Measurements from ENCODE around the gene EFCAB6. TPM values are rescaled to one million over a fixed set of nuclear protein-coding genes. Genes with fewer than 3 reads are reported as not detected.

The EFCAB6 gene
- total and polyA plus RNA-seq, 2 of the 13 experiments (the other 11 are each of a cell fraction or from before 2014, with no cell fraction given) = not detected

DNA sequence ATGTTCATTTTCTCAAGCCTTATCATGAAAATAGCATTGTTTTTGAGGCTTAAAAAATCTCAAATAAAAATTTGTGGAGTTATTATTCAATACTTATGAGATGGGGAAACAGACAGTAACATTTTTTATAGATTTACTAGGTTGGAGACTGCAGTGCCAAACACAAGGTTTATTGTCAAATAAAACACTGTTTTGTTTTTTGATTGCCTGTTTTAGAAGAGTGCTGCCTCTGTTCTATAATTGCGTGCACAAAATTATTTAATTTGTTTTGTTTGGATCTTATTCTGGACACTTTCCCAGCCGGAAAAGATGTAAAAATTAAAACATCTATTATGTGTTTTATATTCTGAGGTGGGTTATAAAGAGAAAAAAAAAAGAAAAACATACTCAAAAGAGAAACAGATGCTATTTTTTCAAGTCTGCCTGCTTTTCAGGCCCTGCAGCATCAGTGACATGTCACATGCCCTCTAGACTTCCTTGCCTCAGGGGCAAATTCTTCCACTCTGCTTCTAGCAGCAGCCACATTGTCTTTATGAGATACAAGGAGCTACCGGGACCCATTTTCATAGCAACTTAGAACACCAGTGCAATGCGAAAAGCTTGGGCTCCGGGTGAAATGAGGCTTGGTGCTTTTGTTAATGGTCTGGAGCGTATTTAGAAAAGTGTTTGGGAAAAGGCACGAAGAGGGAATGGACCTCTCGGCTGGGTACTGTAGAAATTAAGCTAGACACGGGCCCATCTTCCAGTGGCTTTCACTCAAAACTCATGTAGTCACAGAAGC, 77.5 kb downstream of the EFCAB6 start:
- no peaks in the 10 kb centered on the region for H3K4me1 ChIP-seq (ENCODE audit: insufficient read depth, low read length)
- no peak overlapping the region for H3K4me2 ChIP-seq (ENCODE audit: low read depth, low read length)
- H2AFZ ChIP-seq (ENCODE audit: low read length) = no peak overlapping the region
- H3K9me3 ChIP-seq (ENCODE audit: low read length) = peaks cover 11% of the 10 kb centered on the region; the same call in 1 of the 2 replicates
- H3K4me3 ChIP-seq (replicated peaks in 1 of 3; ENCODE audit: insufficient read depth in 1 of 3, low read depth in 2 of 3, low read length in 3 of 3) = no peak overlapping the region
- intact Hi-C loops (cut with micrococcal nuclease; ENCODE audit: unreplicated experiment) (no loop called here), in situ Hi-C loops (cut with HindIII; ENCODE audit: extremely low pct_ligation_motif_present, low pct_unique_long_range_greater_than_20kb) (no loop called here)
- CTCF ChIA-PET (ENCODE audit: low intra/inter-chr PET ratio, low total read pairs) = no interaction called here
- FAIRE-seq = no peak
- no peak for ATAC-seq
- no TSS peak for BruUV-seq (replicated peaks)
- H3K36me3 ChIP-seq (replicated peaks in 1 of 2; ENCODE audit: control insufficient read depth in 1 of 2, insufficient read depth in 2 of 2, low read length in 2 of 2) = no peaks in the 10 kb centered on the region
- WGBS (ENCODE audit: low lambda C conversion rate) = 12% methylated on average over 9 of the region's 9 CpGs
- H3K27ac ChIP-seq (ENCODE audit: extremely low read length, insufficient read depth, low read length) = no peak overlapping the region
- peaks cover 0 to 10% of the 10 kb centered on the region in 2 experiments; a peak in 3 of 5 replicates for H3K27me3 ChIP-seq (ENCODE audit: control insufficient read depth in 1 of 2, insufficient read depth in 2 of 2, low read length in 2 of 2)
- POLR2A ChIA-PET = no interaction called here
- no peaks in the 10 kb centered on the region for H3K79me2 ChIP-seq (ENCODE audit: insufficient read depth, low read length)
- H4K20me1 ChIP-seq (ENCODE audit: insufficient read depth, low read length) = no peaks in the 10 kb centered on the region
- no peak overlapping the region for H3K9ac ChIP-seq (ENCODE audit: insufficient read depth, low read depth, low read length)
- no peak for TF ChIP-seq U2AF2 (IDR thresholded peaks at IDR 0.05; ENCODE audit: low read depth, low read length)
- no peak for TF ChIP-seq HNRNPK (IDR thresholded peaks at IDR 0.05; ENCODE audit: low read depth, low read length, poor library complexity, severe bottlenecking)
- DNase-seq (ENCODE audit: low spot score) = no peak

DNA sequence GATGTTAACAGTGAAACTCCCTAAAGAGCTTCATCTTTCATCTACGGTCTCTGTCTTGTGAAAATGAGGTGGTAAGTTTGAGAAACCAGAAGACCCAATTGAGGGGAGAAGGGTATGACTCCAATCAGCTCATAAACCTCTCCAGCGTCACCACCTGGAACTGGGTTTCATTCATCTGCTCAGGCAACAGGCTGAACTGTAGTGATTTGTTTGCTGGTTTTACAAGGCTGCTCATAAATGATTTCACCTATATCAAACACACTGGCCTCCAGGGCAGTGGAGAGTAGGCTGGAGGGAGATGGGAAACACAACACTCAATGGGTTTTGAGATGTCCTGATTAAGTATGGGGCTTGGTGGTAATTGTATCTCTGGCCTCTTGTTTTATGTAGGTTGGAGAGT, 79.0 kb downstream of the EFCAB6 start:
- H4K20me1 ChIP-seq (ENCODE audit: insufficient read depth, low read length) = no peaks in the 10 kb centered on the region
- no peaks in the 10 kb centered on the region for H3K36me3 ChIP-seq (replicated peaks in 1 of 2; ENCODE audit: control insufficient read depth in 1 of 2, insufficient read depth in 2 of 2, low read length in 2 of 2)
- peaks cover 0 to 6% of the 10 kb centered on the region in 2 experiments; a peak in 1 of 5 replicates for H3K27me3 ChIP-seq (ENCODE audit: control insufficient read depth in 1 of 2, insufficient read depth in 2 of 2, low read length in 2 of 2)
- ChIA-PET CTCF (ENCODE audit: low intra/inter-chr PET ratio, low total read pairs) (no interaction called here), POLR2A (no interaction called here)
- no peak overlapping the region for H3K4me2 ChIP-seq (ENCODE audit: low read depth, low read length)
- H3K4me1 ChIP-seq (ENCODE audit: insufficient read depth, low read length) = no peaks in the 10 kb centered on the region
- no peak for FAIRE-seq
- no peak for ATAC-seq
- no peak for DNase-seq (ENCODE audit: low spot score)
- peaks cover 9% of the 10 kb centered on the region; the same call in 1 of the 2 replicates for H3K9me3 ChIP-seq (ENCODE audit: low read length)
- in situ Hi-C loops (cut with HindIII; ENCODE audit: extremely low pct_ligation_motif_present, low pct_unique_long_range_greater_than_20kb) = no loop called here
- BruUV-seq (replicated peaks) = no TSS peak
- no peak overlapping the region for H3K27ac ChIP-seq (ENCODE audit: extremely low read length, insufficient read depth, low read length)
- no peak overlapping the region for H3K9ac ChIP-seq (ENCODE audit: insufficient read depth, low read depth, low read length)
- intact Hi-C loops (cut with micrococcal nuclease; ENCODE audit: unreplicated experiment) = no loop called here
- H3K4me3 ChIP-seq (replicated peaks in 1 of 3; ENCODE audit: insufficient read depth in 1 of 3, low read depth in 2 of 3, low read length in 3 of 3) = no peak overlapping the region
- H2AFZ ChIP-seq (ENCODE audit: low read length) = no peak overlapping the region
- WGBS (ENCODE audit: low lambda C conversion rate) = 50% methylated on average over 2 of the region's 2 CpGs
- no peaks in the 10 kb centered on the region for H3K79me2 ChIP-seq (ENCODE audit: insufficient read depth, low read length)
- TF ChIP-seq EZH2 (conservative IDR thresholded peaks at IDR 0.05; ENCODE audit: low read depth, low read length) = no peak
- no peak for TF ChIP-seq WIZ (CRISPR knock-in tag; IDR thresholded peaks at IDR 0.05)
- TF ChIP-seq, protein P1, sequence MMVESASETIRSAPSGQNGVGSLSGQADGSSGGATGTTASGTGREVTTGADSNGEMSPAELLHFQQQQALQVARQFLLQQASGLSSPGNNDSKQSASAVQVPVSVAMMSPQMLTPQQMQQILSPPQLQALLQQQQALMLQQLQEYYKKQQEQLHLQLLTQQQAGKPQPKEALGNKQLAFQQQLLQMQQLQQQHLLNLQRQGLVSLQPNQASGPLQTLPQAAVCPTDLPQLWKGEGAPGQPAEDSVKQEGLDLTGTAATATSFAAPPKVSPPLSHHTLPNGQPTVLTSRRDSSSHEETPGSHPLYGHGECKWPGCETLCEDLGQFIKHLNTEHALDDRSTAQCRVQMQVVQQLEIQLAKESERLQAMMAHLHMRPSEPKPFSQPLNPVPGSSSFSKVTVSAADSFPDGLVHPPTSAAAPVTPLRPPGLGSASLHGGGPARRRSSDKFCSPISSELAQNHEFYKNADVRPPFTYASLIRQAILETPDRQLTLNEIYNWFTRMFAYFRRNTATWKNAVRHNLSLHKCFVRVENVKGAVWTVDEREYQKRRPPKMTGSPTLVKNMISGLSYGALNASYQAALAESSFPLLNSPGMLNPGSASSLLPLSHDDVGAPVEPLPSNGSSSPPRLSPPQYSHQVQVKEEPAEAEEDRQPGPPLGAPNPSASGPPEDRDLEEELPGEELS (CRISPR knock-in tag; IDR thresholded peaks at IDR 0.05) = no peak
- TF ChIP-seq DMAP1 (CRISPR knock-in tag; IDR thresholded peaks at IDR 0.05) = no peak
- no peak for TF ChIP-seq ZFY (CRISPR knock-in tag; IDR thresholded peaks at IDR 0.05)
- TF ChIP-seq JUNB (CRISPR knock-in tag; IDR thresholded peaks at IDR 0.05; ENCODE audit: borderline replicate concordance) = no peak
- no peak for TF ChIP-seq TRIM24 (CRISPR knock-in tag; IDR thresholded peaks at IDR 0.05)
- TF ChIP-seq, protein P2, sequence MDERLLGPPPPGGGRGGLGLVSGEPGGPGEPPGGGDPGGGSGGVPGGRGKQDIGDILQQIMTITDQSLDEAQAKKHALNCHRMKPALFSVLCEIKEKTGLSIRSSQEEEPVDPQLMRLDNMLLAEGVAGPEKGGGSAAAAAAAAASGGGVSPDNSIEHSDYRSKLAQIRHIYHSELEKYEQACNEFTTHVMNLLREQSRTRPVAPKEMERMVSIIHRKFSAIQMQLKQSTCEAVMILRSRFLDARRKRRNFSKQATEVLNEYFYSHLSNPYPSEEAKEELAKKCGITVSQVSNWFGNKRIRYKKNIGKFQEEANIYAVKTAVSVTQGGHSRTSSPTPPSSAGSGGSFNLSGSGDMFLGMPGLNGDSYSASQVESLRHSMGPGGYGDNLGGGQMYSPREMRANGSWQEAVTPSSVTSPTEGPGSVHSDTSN (CRISPR knock-in tag; IDR thresholded peaks at IDR 0.05) = no peak
- no peak for TF ChIP-seq ZNF614 (CRISPR knock-in tag; IDR thresholded peaks at IDR 0.05; ENCODE audit: borderline replicate concordance)
- no peak for TF ChIP-seq ZKSCAN8 (CRISPR knock-in tag; IDR thresholded peaks at IDR 0.05; ENCODE audit: borderline replicate concordance)
- no peak for TF ChIP-seq AGO1 (IDR thresholded peaks at IDR 0.05; ENCODE audit: low read depth, low read length, poor library complexity, severe bottlenecking)

Measured in HepG2 (cell line).